ENCODE measurements around the gene RITA1. TPM values are rescaled to one million over a fixed set of nuclear protein-coding genes. Genes with fewer than 3 reads are reported as not detected.
A peak's percentile ranks its signal among the peaks of the same experiment; 100 is the strongest.

Gene RITA1
- total and polyA plus RNA-seq, 2 donors from 2014 or later, result 14.6 to 31.6 TPM

GRCh38 chr12:113208041-113208934 is 22.8 kb downstream of the RITA1 start:
- no peaks in the 10 kb centered on the region for H3K27me3 ChIP-seq (ENCODE audit: control insufficient read depth, insufficient read depth, low read length)
- peak in 1 of 5 donors; percentile 81 for DNase-seq
- no peak overlapping the region for H3K4me3 ChIP-seq (ENCODE audit: low read length in 3 of 3)
- intact Hi-C loops (cut with DNase I), result no loop called here
- H3K9me3 ChIP-seq (ENCODE audit: control insufficient read depth in 2 of 3, insufficient read depth in 1 of 3, low read length in 3 of 3), result no peaks in the 10 kb centered on the region
- no peak for FAIRE-seq
- no peaks in the 10 kb centered on the region for H3K36me3 ChIP-seq (ENCODE audit: control insufficient read depth in 2 of 3, insufficient read depth in 3 of 3, low read length in 3 of 3)
- no peak for TF ChIP-seq CTCF (IDR thresholded peaks at IDR 0.05; ENCODE audit: borderline replicate concordance, extremely low read depth, insufficient read depth)
- no peak overlapping the region for H3K9ac ChIP-seq (ENCODE audit: low read length in 3 of 3)
- peaks cover 0 to 10% (median 0%) of the 10 kb centered on the region in 3 donors for H3K4me1 ChIP-seq (ENCODE audit: control insufficient read depth in 2 of 3, insufficient read depth in 2 of 3, low read depth in 1 of 3, low read length in 3 of 3)
- peak overlapping the region; percentile 27 to 44 for H3K27ac ChIP-seq (ENCODE audit: low read depth in 2 of 2, low read length in 2 of 2)

- Histone ChIP-seq H3K4me1 (ENCODE audit: control insufficient read depth in 2 of 3, insufficient read depth in 2 of 3, low read depth in 1 of 3, low read length in 3 of 3) (peaks cover 0 to 2% (median 0%) of the 10 kb centered on the region in 3 donors), H3K27me3 (ENCODE audit: control insufficient read depth, insufficient read depth, low read length) (no peaks in the 10 kb centered on the region), H3K9me3 (ENCODE audit: control insufficient read depth in 2 of 3, insufficient read depth in 1 of 3, low read length in 3 of 3) (no peaks in the 10 kb centered on the region), H3K36me3 (ENCODE audit: control insufficient read depth in 2 of 3, insufficient read depth in 3 of 3, low read length in 3 of 3) (no peaks in the 10 kb centered on the region), H3K9ac (ENCODE audit: low read length in 3 of 3) (no peak overlapping the region), H3K4me3 (ENCODE audit: low read length in 3 of 3) (no peak overlapping the region), H3K27ac (ENCODE audit: low read depth in 2 of 2, low read length in 2 of 2) (no peak overlapping the region)
- DNase-seq (peak in 1 of 5 donors; percentile 2), FAIRE-seq (no peak)
- TF ChIP-seq CTCF (IDR thresholded peaks at IDR 0.05; ENCODE audit: borderline replicate concordance, extremely low read depth, insufficient read depth), result no peak
- intact Hi-C loops (cut with DNase I), result no loop called here
Measured at GRCh38 chr12:113211160-113211559, 25.6 kb downstream of the RITA1 start.

- H3K27me3 ChIP-seq (ENCODE audit: control insufficient read depth, insufficient read depth, low read length), result no peaks in the 10 kb centered on the region
- no peaks in the 10 kb centered on the region for H3K9me3 ChIP-seq (ENCODE audit: control insufficient read depth in 2 of 3, insufficient read depth in 1 of 3, low read length in 3 of 3)
- H3K9ac ChIP-seq (ENCODE audit: low read length in 3 of 3), result no peak overlapping the region
- FAIRE-seq (no peak), DNase-seq (peak in 1 of 5 donors; percentile 79)
- no peaks in the 10 kb centered on the region for H3K4me1 ChIP-seq (ENCODE audit: control insufficient read depth in 2 of 3, insufficient read depth in 2 of 3, low read depth in 1 of 3, low read length in 3 of 3)
- no peak overlapping the region for H3K27ac ChIP-seq (ENCODE audit: low read depth in 2 of 2, low read length in 2 of 2)
- TF ChIP-seq CTCF (IDR thresholded peaks at IDR 0.05; ENCODE audit: borderline replicate concordance, extremely low read depth, insufficient read depth), result no peak
- intact Hi-C loops (cut with DNase I), result no loop called here
- H3K4me3 ChIP-seq (ENCODE audit: low read length in 3 of 3), result no peak overlapping the region
- H3K36me3 ChIP-seq (ENCODE audit: control insufficient read depth in 2 of 3, insufficient read depth in 3 of 3, low read length in 3 of 3), result no peaks in the 10 kb centered on the region
Measured at GRCh38 chr12:113214895-113215400, 29.4 kb downstream of the RITA1 start.

Data from kidney (tissue), 14 donors.